GM18499 (cell line): Measurements from ENCODE around the gene TMEM263.

Experiments used
- ATAC-seq: cut with Tn5 transposase; IDR thresholded peaks from one replicate; pipeline ENCODE4 v1.9.1; 2021; ENCODE audit warnings: moderate number of reproducible peaks; ENCODE audit not compliant: insufficient read depth, unreplicated experiment

The TMEM263 gene

GRCh38 chr12:106945261-106945851 lies 10.4 kb upstream of the TMEM263 start:
- no peak for ATAC-seq

DNA sequence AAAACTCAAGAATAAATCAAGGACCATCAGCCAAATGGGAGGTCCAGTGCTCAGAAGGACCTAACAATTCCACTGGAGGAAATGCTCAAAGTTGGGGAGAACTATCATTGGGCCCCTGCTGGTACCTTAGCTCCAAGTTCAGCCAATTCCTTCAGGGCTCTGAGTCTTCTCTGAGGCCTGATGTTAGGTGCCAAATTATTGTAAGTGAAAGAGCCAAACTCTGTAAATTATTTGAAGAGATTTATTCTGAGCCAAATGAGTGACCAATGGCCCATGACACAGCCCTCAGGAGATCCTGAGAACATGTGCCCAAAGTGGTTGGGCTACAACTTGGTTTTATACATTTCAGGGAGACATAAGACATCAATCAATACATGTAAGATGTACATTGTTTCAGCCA lies 8.2 kb upstream of the TMEM263 start:
- ATAC-seq: no peak

DNA sequence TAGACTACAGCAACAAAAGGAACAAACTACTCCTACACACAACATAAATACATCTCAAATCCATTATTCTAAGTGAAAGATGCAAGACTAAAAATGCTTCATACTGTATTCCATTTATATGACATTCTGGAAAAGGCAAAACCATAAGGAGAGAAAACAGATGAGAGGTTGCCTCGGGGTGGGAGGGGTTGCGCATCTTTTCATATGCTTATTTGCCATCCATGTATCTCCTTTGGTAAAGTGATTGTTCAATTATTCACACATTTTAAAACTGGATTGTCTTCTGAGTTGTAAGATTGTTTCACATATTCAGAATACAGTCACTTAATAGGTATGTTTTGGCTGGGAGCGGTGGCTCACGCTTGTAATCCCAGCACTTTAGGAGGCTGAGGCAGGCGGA lies 5.1 kb upstream of the TMEM263 start:
- ATAC-seq: no peak

DNA sequence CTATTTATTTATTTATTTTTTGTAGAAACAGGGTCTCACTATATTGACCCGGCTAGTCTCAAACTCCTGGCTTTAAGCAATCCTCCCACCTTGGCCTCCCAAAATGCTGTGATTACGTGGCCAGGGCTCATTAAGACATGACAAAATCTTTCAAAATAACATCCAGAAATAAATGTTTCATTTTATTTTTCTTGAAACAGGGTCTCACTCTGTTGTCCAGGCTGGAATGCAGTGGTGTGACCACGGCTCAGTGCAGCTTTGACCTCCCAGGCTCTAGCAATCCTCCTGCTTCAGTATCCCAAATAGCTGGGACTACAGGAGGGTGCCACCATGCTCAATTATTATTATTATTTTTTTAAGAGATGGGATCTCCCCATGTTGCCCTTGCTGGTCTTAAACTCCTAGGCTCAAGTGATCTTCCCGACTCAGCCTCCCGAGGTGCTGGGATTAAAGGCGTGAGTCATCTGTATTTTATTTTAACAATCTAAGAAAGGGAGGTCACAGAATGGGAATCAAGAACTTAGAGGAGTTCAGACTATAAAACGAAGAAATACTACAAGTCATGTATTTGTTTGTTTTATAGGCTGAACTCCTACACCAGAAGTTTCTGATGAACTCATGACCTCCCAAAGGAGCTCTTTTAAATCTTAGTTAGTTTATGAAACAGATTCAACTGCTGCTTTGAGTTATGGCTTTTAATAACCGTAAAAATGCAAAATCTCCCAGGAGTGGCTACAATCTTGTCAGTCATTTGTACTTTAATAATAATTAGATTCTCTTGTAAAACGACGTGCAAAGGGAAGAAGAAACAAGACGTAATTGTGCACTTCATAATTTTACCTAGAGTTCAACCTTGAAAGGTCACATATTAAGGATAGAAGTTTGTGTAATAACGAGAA lies 2.1 kb upstream of the TMEM263 start:
- ATAC-seq: no peak

DNA sequence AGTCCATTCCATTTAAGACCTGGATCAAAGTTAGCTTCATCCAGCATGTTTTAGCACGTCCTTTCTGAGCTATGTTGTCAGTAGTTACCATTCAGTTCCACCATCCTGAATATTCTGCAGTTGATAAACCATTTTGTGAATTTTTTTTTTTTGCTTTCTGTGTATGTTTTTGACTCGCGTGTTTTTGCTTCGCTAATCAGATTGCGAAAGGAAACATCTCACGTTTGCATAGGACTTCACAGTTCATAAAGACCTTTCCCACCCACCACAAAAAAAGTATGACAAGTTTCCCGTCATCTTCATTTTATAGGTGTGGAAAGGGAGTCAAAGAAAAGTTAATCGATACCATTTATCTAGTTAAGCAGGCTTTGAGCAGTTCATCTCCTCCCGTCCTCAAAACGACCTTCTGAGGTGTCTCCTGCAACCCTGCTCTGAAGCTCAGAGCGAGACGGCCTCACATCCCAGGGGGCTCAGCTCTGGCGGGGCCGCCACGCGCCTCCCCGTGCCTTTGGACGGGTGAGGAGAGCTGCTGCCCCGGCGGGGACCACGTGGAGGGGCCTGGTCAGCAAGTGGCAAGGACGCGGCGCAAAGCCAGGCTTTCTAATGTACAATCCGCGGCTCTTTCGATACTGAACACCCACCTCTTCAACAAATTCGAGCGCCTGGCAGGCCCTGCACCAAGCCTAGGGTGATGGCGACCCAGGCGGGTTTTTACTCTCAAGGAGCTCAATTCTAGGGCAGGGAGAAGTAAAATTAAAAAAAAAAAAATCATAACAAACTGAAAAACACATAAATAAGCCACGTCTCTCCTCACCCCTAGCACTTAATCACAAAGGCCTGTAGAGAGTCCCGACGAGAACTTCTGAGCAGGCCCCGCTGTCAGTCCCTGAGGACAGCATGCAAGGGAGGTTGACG lies 988 bp upstream of the TMEM263 start:
- ATAC-seq: peak; percentile 17

- peak; percentile 23 for ATAC-seq
Observed at GRCh38 chr12:106956048-106956578, 406 bp downstream of the TMEM263 start.

GRCh38 chr12:106957583-106957982 lies 1.9 kb downstream of the TMEM263 start:
- ATAC-seq: no peak

- no peak for ATAC-seq
Observed at GRCh38 chr12:106960443-106960842, 4.7 kb downstream of the TMEM263 start.

DNA sequence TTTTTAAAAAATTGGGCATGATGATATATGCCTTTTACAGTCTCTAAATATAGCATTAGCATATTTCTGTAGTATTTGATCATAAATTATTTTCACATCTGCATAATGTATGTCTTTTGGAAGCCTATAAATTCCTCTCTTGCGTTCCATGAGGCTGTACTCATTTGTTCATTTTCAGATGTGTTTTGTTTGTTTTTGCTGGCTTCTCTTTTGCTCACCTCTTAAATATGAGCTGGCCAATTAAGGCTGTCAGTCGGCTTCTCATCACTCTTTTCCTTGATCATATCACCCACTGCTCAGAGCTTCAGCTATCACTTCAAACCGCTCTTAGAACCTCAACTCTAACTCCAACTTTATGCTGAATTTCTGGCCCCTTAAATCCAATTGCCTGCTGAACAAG lies 6.6 kb downstream of the TMEM263 start:
- no peak for ATAC-seq

- ATAC-seq: no peak
Observed at GRCh38 chr12:106964526-106964925, 8.8 kb downstream of the TMEM263 start.

DNA sequence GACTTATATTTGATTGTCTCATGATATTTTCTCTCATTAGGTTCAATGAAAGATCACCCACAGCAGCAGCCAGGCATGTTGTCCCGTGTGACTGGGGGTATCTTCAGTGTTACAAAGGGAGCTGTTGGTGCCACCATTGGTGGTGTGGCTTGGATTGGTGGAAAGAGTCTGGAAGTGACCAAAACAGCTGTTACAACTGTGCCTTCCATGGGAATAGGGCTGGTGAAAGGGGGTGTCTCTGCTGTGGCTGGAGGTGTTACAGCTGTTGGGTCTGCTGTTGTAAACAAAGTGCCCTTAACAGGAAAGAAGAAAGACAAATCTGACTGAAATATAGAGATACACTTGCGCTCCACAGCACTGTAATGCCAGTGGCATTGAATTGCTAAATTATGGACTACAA lies 15.4 kb downstream of the TMEM263 start:
- ATAC-seq: no peak

DNA sequence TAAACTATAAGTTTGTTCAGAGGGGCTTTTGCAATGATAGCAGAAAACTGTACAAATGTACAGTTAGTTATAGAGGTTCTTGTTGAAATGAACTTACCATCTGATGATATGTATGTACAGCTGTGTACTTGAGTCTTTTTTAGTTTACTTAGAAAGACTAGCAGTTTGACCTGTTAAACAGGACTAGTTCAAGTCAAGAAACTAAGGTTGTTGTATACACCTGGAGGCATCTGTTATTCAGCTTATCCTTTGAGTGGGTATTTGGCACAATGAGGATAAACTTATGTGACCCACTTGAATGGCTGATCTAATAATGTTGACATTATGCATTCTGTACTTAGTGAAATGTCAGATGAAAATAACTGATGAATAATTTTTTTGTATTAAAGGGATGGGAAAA lies 17.8 kb downstream of the TMEM263 start:
- no peak for ATAC-seq

- no peak for ATAC-seq
Observed at GRCh38 chr12:106974511-106974910, 18.8 kb downstream of the TMEM263 start.

- no peak for ATAC-seq
Observed at GRCh38 chr12:106975098-106975497, 19.4 kb downstream of the TMEM263 start.

- no peak for ATAC-seq
Observed at GRCh38 chr12:106975993-106976658, 20.4 kb downstream of the TMEM263 start.

- ATAC-seq: no peak
Observed at GRCh38 chr12:106976668-106977067, 21.0 kb downstream of the TMEM263 start.

- no peak for ATAC-seq
Observed at GRCh38 chr12:106978035-106978800, 22.5 kb downstream of the TMEM263 start.

- ATAC-seq: no peak
Observed at GRCh38 chr12:106980944-106981343, 25.2 kb downstream of the TMEM263 start.

GRCh38 chr12:106981788-106982187 lies 26.1 kb downstream of the TMEM263 start:
- no peak for ATAC-seq
